NK-92 treated with Interleukin-12 subunit alpha and Interleukin-12 subunit beta, amount 100 ng/mL, for 24 hours (cell line): ENCODE measurements around the gene OR4E1.
"Not testable (repeated sequence)": the region's sequence is repeated elsewhere in the genome, so short reads cannot be mapped to it uniquely, and the experiment has no call there.

Source experiments
- DNase-seq: peaks from one replicate; lab custom pipeline; 2025; lab: John Stamatoyannopoulos, UW

OR4E1 gene

GRCh38 chr14:21652209-21652808 lies 21.3 kb downstream of the OR4E1 start:
- DNase-seq = no peak

GRCh38 chr14:21647380-21647779 lies 26.2 kb downstream of the OR4E1 start:
- no peak for DNase-seq

- no peak for DNase-seq
These were observed 30.2 kb downstream of the OR4E1 start for GRCh38 chr14:21643407-21643806.

GRCh38 chr14:21642683-21643082 lies 30.9 kb downstream of the OR4E1 start:
- DNase-seq = no peak

GRCh38 chr14:21634840-21635239 lies 38.8 kb downstream of the OR4E1 start, which contains the start of gene OR10G2:
TSS of gene OR10G2 (minus strand) at chr14:21634940. CDS start at chr14:21634842, 98 bp downstream.
- DNase-seq = no peak

GRCh38 chr14:21631084-21631483 lies 42.5 kb downstream of the OR4E1 start:
- no peak for DNase-seq

- not testable (repeated sequence) for DNase-seq
These were observed 43.1 kb downstream of the OR4E1 start for GRCh38 chr14:21630503-21630902.

- DNase-seq = no peak
These were observed 47.0 kb downstream of the OR4E1 start for GRCh38 chr14:21626491-21627230.
